Liver (tissue), 9 donors: ENCODE results near the gene GPC3. TPM values are rescaled to one million over a fixed set of nuclear protein-coding genes. Genes with fewer than 3 reads are reported as not detected.

Experiments
- DNase-seq: peaks from one replicate; pipeline ENCODE4 v3.0.0-alpha.2; 2017; ENCODE audit warnings: low spot score
- H3K27ac ChIP-seq, 2 donors: one replicate each; pipeline ENCODE4 v1.7.0; 2013; ENCODE audit warnings: inconsistent platforms in 2 of 2, low read length in 2 of 2, control low read depth in 1 of 2, low read depth in 1 of 2, mild to moderate bottlenecking in 1 of 2
- H3K27me3 ChIP-seq, 4 donors: one replicate each; pipeline versions ENCODE4 v1.6.1 to v1.7.0; 2013; ENCODE audit warnings: low read length in 3 of 4, inconsistent platforms in 1 of 4, mild to moderate bottlenecking in 1 of 4, moderate library complexity in 1 of 4; ENCODE audit not compliant: control insufficient read depth in 4 of 4, insufficient read depth in 4 of 4
- H3K36me3 ChIP-seq, 4 donors: one replicate each; pipeline versions ENCODE4 v1.6.1 to v1.7.0; 2013; ENCODE audit warnings: low read length in 3 of 4, mild to moderate bottlenecking in 3 of 4, low read depth in 1 of 4, moderate library complexity in 1 of 4; ENCODE audit not compliant: control insufficient read depth in 4 of 4, insufficient read depth in 3 of 4
- H3K4me1 ChIP-seq, 4 donors: one replicate each; pipeline versions ENCODE4 v1.6.1 to v1.7.0; 2013; ENCODE audit warnings: low read length in 3 of 4, mild to moderate bottlenecking in 3 of 4, moderate library complexity in 1 of 4; ENCODE audit not compliant: control insufficient read depth in 4 of 4, insufficient read depth in 4 of 4
- H3K4me3 ChIP-seq, 3 donors: one replicate each; pipeline versions ENCODE4 v1.6.1 to v1.7.0; 2013; ENCODE audit warnings: low read length in 3 of 3, control low read depth in 1 of 3, low read depth in 1 of 3, mild to moderate bottlenecking in 1 of 3
- H3K9ac ChIP-seq, 2 donors: one replicate each; pipeline ENCODE4 v1.7.0; 2013; ENCODE audit warnings: low read length in 2 of 2, mild to moderate bottlenecking in 2 of 2, moderate library complexity in 2 of 2, control low read depth in 1 of 2, low read depth in 1 of 2
- H3K9me3 ChIP-seq, 4 donors: one replicate each; pipeline versions ENCODE4 v1.6.1 to v1.7.0; 2013; ENCODE audit warnings: low read length in 3 of 4; ENCODE audit not compliant: control insufficient read depth in 4 of 4
- ATF3 ChIP-seq: IDR thresholded peaks from 2 replicates; pipeline ENCODE4 v1.6.1; 2016; ENCODE audit warnings: antibody characterized with exemption
- CTCF ChIP-seq: fragments of 150-350 bp; IDR thresholded peaks from 2 replicates; pipeline ENCODE4 v1.5.1; 2017; ENCODE audit warnings: improper control_type of control experiment, low read depth, low read length; ENCODE audit not compliant: missing input control
- EGR1 ChIP-seq, 2 donors: IDR thresholded peaks; 2 replicates each; pipeline ENCODE4 v1.6.1; 2016 to 2018; ENCODE audit warnings: antibody characterized with exemption in 2 of 2, low read depth in 2 of 2
- FOXA1 ChIP-seq: IDR thresholded peaks from 2 replicates; pipeline ENCODE4 v1.6.1; 2016; ENCODE audit warnings: antibody characterized with exemption
- FOXA2 ChIP-seq: IDR thresholded peaks from 2 replicates; pipeline ENCODE4 v1.6.1; 2016; ENCODE audit warnings: antibody characterized with exemption
- GABPA ChIP-seq, 2 donors: IDR thresholded peaks in 1 of 2; conservative IDR thresholded peaks in 1 of 2; 2 replicates each; pipeline ENCODE4 v1.6.1; 2016; ENCODE audit warnings: antibody characterized with exemption in 2 of 2, mild to moderate bottlenecking in 1 of 2, moderate library complexity in 1 of 2
- HNF4A ChIP-seq, 2 donors: conservative IDR thresholded peaks; 2 replicates each; pipeline ENCODE4 v1.6.1; 2016; ENCODE audit warnings: antibody characterized with exemption in 2 of 2, mild to moderate bottlenecking in 2 of 2
- JUND ChIP-seq, 2 donors: IDR thresholded peaks; 2 replicates each; pipeline ENCODE4 v1.6.1; 2016; ENCODE audit warnings: antibody characterized with exemption in 2 of 2
- MAX ChIP-seq: IDR thresholded peaks from 2 replicates; pipeline ENCODE4 v1.6.1; 2016; ENCODE audit warnings: antibody characterized with exemption
- NR2F2 ChIP-seq: IDR thresholded peaks from 2 replicates; pipeline ENCODE4 v1.6.1; 2016; ENCODE audit warnings: antibody characterized with exemption
- RAD21 ChIP-seq, 2 donors: IDR thresholded peaks; 2 replicates each; pipeline ENCODE4 v1.6.1; 2016; ENCODE audit warnings: antibody characterized with exemption in 2 of 2, mild to moderate bottlenecking in 2 of 2
- REST ChIP-seq: IDR thresholded peaks from 2 replicates; pipeline ENCODE4 v1.6.1; 2016; ENCODE audit warnings: antibody characterized with exemption, mild to moderate bottlenecking
- RXRA ChIP-seq, 2 donors: IDR thresholded peaks; 2 replicates each; pipeline ENCODE4 v1.6.1; 2017 to 2018; ENCODE audit warnings: antibody characterized with exemption in 2 of 2, mild to moderate bottlenecking in 1 of 2
- SP1 ChIP-seq: IDR thresholded peaks from 2 replicates; pipeline ENCODE4 v1.6.1; 2018; ENCODE audit warnings: antibody characterized with exemption, mild to moderate bottlenecking
- TAF1 ChIP-seq: conservative IDR thresholded peaks from 2 replicates; pipeline ENCODE4 v1.6.1; 2016; ENCODE audit warnings: antibody characterized with exemption, mild to moderate bottlenecking
- YY1 ChIP-seq: IDR thresholded peaks from 2 replicates; pipeline ENCODE4 v1.6.1; 2016; ENCODE audit warnings: antibody characterized with exemption, mild to moderate bottlenecking
- ZBTB33 ChIP-seq: IDR thresholded peaks from 2 replicates; pipeline ENCODE4 v1.6.1; 2016; ENCODE audit warnings: antibody characterized with exemption
- WGBS: extraction: QIAGEN DNeasy Blood & Tissue Kit; methylation state at CpG from one replicate; pipeline ENCODE4 v1.1.7; 2013; 5-methylcytosine and 5-hydroxymethylcytosine counted together
- polyA plus RNA-seq, 2 donors: library from polyadenylated mRNA; stranded (reverse) in 1 of 2; unstranded in 1 of 2; fragments of 200-250 nt in 1 of 2; fragments of >200 nt in 1 of 2; fragmentation: Nextera tagmentation in 1 of 2; extraction: Ambion mirVana in 1 of 2; gene quantifications; one replicate each; pipeline versions ENCODE4 v1.2.1 to v1.2.3, GENCODE V29; 2013 to 2015
- total RNA-seq, 2 donors: library from RNA; depleted of rRNA; stranded (reverse); fragments of >200 nt; gene quantifications; one replicate each; pipeline ENCODE4 v1.2.3, GENCODE V29; 2014
- donor health status: healthy.
- donor health status: healthy.
- donor health status: healthy.
- donor health status: healthy.
- donor health status: healthy.

Gene GPC3
- total and polyA plus RNA-seq, 4 donors: 0.40 to 1,133 (median 1.5) TPM

- H3K4me1 ChIP-seq: no peaks in the 10 kb centered on the region
- H3K36me3 ChIP-seq: no peaks in the 10 kb centered on the region
- H3K27ac ChIP-seq: no peak overlapping the region
- no peaks in the 10 kb centered on the region for H3K9me3 ChIP-seq
- DNase-seq: no peak
- no peaks in the 10 kb centered on the region for H3K27me3 ChIP-seq
- 90% methylated on average over 7 of the region's 7 CpGs for WGBS
- TF ChIP-seq ATF3: no peak
- no peak for TF ChIP-seq CTCF
- TF ChIP-seq JUND (IDR thresholded peaks at IDR 0.05): no peak
- no peak for TF ChIP-seq HNF4A (conservative IDR thresholded peaks at IDR 0.05)
- no peak for TF ChIP-seq FOXA1
- TF ChIP-seq MAX: no peak
- TF ChIP-seq RAD21 (IDR thresholded peaks at IDR 0.05): no peak
- TF ChIP-seq EGR1 (IDR thresholded peaks at IDR 0.05; ENCODE audit: low read depth in 2 of 2): no peak
- H3K4me3 ChIP-seq: no peak overlapping the region
- no peak overlapping the region for H3K9ac ChIP-seq
These were observed 394.5 kb downstream of the GPC3 start for GRCh38 chrX:133590703-133591505.

- H3K4me3 ChIP-seq: no peak overlapping the region
- 78% methylated on average over 1 of the region's 1 CpG for WGBS
- H3K4me1 ChIP-seq: no peaks in the 10 kb centered on the region
These were observed 396.6 kb downstream of the GPC3 start for GRCh38 chrX:133588827-133589226.

More at GRCh38 chrX:133588827-133589226, 396.6 kb downstream of the GPC3 start:
- no peak overlapping the region for H3K9ac ChIP-seq
- H3K9me3 ChIP-seq: no peaks in the 10 kb centered on the region
- no peaks in the 10 kb centered on the region for H3K27me3 ChIP-seq
- DNase-seq: no peak
- H3K36me3 ChIP-seq: no peaks in the 10 kb centered on the region
- no peak overlapping the region for H3K27ac ChIP-seq
- TF ChIP-seq NR2F2 (no peak), EGR1 (IDR thresholded peaks at IDR 0.05; ENCODE audit: low read depth in 2 of 2) (no peak), TAF1 (no peak), MAX (no peak), FOXA2 (no peak), FOXA1 (no peak), HNF4A (conservative IDR thresholded peaks at IDR 0.05) (no peak), SP1 (no peak), YY1 (no peak), ATF3 (no peak), REST (no peak), CTCF (no peak), RXRA (IDR thresholded peaks at IDR 0.05) (no peak), RAD21 (IDR thresholded peaks at IDR 0.05) (no peak), ZBTB33 (no peak), GABPA (IDR thresholded peaks at IDR 0.05 in 1 of 2, conservative IDR thresholded peaks at IDR 0.05 in 1 of 2) (no peak)
